ENCODE data around the gene TMEM231.
A peak's percentile ranks its signal among the peaks of the same experiment; 100 is the strongest.
"Not testable (repeated sequence)": the region's sequence is repeated elsewhere in the genome, so short reads cannot be mapped to it uniquely, and the experiment has no call there.

The TMEM231 gene

DNA sequence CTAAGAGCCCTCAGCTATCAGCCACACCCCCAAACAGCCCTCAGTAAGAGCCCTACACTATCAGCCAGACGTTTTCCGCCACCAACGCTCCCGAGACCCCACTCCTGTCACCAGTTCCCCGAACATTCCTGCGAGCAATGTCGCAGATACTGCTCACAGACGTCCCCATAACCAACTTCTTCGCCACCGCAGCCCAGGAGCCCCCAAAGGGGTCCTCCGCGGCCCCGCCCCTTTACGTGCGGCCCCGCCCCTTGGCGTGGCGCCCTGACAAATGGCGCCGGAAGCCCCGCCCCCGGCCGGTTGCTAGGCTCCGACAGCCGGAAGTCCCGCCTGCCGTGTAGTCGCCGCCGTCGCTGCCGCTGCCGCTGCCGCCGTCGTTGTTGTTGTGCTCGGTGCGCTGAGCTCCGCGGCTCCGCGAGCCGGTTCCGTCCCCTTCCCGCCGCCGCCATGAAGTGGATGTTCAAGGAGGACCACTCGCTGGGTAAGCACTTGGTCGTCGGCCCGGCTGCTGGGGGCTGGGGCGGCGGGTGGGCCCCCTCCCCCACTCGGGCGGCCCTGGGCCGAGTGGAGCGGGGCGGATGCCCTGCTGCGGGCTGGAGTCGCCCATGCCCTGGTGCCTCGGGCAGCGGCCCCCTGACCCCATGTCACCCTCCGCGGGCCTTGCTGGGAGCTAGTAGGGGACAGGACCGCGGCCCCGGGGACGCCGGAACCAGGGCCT is 10.1 kb upstream of the TMEM231 start, which contains the start of gene GABARAPL2:
Gene GABARAPL2 (plus strand): TSS at position 340 of the 718 bp plus-strand sequence. CDS start 108 bp downstream, at position 448.
- DNase-seq: peak; percentile 93

DNA sequence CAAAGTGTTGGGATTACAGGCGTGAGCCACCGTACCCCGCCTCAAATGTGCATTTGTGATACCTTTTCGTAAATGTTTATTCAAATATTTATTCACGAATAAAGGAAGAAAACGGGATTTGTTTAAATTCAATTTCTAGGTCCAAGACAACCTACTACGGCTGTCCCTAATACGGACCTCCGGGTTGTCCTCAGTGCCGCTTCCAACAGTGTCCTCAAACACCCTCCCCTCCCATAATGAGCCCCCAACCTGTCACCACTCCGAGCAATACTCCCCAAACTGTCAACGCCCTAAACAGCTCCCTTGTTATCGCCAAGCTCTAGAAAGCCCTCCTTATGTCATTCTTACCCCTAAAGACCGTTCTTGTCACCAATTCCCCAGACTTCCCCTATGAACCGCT is 9.6 kb upstream of the TMEM231 start:
- DNase-seq: no peak

DNA sequence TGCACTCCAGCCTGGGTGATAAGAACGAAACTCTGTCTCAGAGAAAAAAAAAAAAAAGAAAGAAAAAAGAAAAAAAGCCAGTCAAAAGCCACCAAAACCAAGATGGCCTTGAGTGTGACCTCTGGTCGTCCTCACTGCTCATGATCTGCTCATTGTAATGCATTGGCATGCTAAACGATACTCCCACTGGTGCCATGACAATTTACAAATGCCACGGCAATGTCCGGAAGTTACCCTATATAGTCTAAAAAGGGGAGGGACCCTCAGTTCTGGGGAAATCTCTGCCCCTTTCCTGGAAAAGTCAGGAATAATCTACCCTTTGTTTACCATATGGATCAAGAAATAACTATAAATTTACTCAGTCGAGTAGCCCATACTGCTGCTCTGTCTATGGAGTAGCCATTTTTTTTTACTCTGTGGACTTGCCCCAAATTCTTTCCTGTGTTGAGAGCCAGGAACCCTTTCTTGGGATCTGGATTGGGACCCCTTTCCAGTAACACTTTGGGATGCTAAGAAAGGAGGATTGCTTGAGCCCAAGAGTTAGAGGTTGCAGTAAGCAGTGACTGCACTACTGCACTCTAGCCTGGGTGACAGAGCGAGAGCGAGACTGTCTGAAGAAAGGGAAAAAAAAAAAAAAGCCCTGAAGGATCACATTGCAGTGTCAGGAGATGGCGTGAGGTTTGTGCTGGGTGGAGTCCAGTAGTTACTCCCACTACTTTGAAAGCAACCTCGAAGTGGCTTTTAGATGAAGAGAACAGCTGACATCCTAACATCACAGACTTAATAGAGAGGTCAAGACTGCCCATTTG is 3.7 kb upstream of the TMEM231 start:
- DNase-seq: no peak

DNA sequence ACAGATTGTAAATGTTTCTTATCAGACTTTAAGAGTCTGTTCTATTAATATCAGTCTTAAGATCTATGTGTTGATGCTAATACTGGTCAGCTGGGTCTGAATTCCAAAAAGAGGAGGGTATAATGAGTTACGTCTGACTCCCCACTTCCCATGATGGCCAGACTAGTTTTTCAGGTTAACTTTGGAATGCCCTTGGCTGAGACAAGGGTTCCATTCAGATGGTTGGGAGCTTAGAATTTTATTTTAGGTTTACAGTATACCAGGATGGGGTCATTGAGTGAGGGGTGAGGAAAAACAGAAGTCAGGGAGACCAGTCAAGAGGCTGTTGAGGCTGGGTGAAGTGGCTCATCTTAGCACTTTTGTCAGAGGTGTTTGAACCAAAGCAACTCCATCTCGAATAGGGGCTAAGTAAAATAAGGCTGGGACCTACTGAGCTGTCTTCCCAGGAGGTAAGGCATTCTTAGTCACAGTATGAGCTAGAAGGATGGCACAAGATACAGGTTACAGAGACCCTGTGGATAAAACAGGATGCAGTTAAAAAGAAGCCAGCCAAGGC is 2.9 kb upstream of the TMEM231 start:
- DNase-seq: no peak

DNA sequence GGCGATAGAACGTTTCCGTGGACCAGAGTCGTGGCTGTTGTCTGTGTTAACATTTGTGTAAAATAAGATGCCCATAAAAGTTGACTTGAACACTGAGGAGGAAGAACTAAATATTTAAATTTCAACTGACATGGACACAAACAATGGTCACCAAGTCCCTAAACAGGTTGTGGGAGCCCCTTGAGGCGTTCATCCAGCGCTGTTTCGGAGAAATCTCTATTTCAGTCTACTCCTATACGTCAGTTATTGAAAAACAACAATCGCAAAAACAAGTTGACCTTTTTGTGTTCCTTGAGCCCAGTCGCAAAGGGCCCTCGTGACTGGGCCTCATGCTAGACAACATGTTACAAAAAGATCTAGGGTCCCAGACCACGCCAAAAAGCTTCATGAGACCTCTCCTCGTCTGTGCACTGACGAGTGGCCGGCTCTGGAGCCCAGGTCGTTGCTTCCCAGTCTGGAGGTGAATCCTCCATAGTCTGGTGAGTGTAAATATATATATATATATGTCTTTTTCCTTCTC is 439 bp upstream of the TMEM231 start:
- DNase-seq: no peak

DNA sequence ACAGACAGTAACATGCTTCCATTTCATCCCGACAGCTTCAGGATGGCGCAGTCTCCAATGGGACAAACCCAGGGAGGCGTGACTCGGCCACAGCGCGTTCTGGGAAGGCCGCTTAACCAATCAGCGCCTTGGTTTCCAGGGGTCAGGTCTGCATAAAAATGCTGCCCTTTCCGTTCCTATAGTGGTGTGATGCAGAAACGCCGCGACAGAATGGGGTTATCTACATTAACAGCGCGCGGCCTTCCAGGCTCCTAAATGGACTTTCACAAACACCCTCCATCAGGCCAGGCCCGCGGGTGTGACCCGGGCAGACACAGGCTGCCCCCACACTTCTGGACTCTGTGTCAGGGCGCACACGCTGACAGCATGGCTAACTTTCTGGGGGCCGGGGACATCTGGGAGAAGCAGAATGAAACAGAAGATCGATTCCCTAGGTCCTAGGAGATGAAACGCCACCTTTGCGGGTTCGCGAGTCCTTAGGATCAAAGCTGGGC is 792 bp downstream of the TMEM231 start:
- DNase-seq: peak in 1 of 2 donors; percentile 29

DNA sequence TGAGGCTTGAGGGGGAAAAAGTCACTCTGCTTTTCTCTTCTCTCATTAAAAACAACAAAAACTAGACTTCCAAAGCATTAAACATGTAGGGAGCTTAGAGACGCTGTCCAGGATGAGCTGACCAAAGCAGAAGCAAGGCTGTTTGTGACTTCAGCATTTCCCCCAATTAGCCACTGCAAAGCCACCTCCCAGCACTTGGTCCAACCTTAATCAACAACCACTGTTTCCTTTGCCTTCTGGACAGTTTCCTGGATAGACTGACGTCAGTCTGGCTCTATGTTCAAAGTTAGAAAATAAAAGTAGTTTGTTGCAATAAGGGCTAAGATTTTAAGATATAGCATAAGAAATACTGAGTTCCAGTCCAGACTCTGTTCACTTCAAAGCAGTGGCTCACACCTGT is 3.1 kb downstream of the TMEM231 start:
- no peak for DNase-seq

DNA sequence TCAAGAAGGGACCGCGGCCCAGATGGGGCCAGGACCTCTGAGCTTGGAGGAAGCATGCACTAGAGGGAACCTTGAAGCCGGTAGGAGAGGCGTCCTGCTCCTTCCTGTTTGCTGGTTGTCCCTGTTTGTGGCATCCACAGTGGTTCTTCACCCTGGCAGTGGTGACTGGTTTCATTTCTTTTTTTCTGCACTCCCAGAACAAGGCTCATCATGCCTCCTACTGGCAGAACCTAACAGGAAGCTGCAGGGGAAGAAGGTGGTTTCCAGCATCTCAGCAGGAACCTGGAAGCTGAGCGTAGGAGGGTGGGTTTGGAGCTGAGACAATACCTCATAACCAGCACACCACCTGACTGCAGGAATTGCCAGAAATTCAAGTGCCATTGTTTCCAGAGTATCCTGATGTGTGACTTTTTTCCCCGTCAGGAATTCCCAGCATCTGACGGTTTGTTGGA is 5.8 kb downstream of the TMEM231 start:
- peak in 1 of 2 donors; percentile 20 for DNase-seq

DNA sequence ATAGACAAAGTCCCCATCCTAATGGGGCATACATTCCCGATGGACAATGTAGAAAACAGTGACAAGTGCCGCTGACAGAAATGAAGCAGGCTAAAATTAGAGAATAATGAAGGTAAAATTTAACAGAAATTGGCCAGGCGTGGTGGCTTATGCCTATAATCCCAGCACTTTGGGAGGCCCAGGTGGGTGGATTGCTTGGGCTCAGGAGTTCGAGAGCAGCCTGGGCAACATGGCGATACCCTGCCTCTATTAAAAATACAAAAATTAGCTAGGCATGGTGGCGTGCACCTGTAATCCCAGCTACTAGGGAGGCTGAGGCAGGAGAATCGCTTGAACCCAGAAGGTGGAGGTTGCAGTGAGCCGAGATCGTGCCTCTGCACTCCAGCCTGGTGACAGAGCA is 7.6 kb downstream of the TMEM231 start:
- not testable (repeated sequence) for DNase-seq

DNA sequence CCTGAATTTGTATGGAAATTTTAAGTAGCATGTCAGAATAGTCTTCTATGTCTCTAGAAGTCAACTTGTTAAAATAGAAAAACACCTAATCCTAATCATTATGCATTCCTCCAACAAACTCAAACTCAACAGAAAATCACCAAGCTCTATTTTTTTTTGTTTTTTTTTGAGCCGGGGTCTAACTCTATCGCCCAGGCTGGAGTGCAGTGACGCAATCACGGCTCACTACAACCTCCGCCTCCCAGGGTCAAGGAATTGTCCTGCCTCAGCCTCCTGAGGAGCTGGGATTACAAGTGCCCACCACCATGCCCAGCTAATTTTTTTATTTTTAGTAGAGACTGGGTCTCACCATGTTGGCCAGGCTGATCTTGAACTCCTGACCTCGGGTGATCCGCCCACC is 9.8 kb downstream of the TMEM231 start:
- DNase-seq: no peak

DNA sequence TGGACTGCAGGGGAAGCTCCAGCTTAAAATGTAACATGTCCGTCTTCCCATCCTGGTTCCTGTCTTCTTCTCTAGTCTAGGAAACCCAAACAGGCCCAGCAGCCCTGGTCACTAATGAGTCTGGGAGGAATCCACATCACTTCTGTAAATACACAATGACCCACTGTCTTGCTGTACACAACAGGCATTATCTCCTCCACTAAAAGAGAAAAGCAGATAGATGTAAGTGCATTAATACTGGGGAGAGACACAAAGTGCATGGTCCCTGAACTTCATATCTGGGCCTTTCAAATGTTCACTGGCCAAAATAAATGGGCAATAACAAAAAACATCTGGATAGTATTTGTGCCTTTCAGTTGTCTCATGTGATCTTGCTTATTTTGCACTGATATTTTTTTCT is 10.2 kb downstream of the TMEM231 start:
- DNase-seq: not testable (repeated sequence)

DNA sequence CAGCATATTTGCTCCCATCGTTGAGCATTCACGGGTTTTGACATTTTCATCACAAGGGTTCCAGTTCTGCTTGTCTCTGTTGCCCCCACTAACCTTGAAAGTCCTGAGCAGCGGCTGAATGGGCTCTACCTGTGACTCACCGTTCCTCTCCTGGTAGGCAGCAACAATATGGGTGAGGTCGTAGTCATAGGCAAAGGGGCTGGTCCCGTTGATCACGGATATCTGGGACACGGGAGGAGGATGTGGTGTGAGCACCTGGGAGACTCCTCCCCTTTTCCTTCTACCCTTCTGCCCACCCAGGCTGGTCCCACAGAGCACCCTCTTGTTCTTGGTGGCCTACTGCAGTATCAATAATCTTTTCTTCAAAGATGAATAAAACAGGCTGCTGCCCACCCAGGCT is 13.6 kb downstream of the TMEM231 start:
- not testable (repeated sequence) for DNase-seq

DNA sequence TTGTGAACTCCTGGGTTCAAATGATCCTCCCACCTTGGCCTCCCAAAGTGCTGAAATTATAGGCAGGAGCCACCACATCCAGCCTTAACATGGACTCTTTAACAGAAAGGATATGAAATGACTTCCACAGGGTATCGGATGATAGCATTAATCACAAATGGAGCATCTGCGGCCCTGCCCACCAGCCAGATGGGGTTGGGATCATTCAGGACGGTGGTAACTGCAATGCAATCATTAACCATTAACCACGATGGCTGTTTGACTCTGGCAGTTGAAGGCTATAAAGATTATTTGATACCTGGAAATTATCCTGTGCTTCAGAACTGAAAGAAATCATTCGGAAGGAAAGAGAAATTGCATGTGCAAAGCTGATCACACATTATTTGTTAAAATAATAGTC is 14.8 kb downstream of the TMEM231 start:
- no peak for DNase-seq

DNA sequence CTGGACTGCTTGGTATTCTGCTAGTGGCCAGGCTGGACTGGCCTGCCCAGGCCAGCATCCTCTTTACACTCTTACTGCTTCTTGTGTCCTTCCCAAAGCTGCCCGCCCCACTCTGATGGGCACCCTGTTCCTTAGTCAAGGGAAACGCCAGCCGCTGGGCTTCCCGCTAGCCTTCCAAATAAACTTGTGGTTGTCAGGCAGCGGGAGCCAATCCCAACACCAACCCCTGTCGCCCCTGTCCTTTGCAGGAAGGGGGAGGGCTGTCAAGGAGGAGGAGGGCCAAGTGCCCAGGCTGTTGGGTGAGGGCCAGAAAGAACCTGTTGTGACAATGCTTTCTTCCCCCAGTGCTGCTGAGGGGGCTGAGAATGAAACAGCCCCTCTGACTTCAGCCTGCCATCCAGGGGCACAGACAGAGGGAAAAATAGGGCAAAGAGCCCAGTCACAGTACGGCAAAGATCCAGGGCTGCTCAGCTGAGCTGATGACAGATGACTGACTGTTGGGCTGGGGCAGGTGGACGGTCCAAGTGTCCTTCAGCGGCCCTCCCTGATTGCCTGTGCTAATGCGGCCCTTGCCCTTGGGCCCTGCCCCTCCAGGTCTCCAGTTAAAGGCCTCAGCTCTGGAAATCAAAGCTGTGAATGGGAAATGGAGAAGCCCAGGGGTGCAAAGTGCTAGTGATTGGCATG is 17.0 kb downstream of the TMEM231 start:
- DNase-seq: not testable (repeated sequence)

DNA sequence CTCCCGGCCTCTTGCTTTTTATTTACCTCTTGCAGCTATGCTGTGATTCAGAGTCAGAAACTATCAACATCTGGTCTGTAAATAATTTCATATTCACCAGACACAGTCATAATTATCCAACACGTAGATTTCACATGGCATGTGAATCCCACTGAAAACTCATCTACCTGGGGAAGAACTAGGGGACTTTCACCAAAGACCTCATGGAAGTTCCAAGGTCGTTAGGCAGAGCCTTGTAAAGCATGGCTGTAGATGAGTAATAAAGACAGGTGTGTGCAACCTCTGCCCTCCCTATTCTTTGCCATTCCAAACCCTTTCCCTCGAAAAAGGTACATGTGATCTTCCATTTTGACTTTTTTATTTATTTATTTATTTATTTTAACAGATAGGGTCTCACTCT is 18.3 kb downstream of the TMEM231 start:
- DNase-seq: no peak

DNA sequence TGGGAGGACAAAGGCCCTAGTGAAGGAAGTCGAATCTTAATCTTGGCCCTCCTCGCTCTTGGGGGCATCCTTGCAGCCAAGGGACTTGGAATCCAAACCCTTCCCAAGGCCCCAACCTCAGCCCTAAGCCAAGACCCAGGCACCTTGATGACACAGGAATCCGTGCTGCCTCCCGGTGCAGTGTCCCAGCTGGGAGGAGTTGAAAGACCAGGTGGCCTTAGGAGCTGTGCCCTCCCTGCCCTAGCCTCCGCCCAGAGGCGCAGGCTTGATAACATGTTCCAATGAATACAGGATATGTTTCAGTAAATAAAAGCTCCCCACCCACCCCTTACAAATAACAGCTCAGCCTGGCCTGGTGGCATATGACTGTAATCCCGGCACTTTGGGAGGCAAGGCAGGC is 20.2 kb downstream of the TMEM231 start, which contains the start of gene CHST5:
Gene CHST5 (minus strand): TSS at position 208 of the 400 bp plus-strand sequence. CDS start 5,724 bp downstream, outside the sequence.
- DNase-seq: no peak

DNA sequence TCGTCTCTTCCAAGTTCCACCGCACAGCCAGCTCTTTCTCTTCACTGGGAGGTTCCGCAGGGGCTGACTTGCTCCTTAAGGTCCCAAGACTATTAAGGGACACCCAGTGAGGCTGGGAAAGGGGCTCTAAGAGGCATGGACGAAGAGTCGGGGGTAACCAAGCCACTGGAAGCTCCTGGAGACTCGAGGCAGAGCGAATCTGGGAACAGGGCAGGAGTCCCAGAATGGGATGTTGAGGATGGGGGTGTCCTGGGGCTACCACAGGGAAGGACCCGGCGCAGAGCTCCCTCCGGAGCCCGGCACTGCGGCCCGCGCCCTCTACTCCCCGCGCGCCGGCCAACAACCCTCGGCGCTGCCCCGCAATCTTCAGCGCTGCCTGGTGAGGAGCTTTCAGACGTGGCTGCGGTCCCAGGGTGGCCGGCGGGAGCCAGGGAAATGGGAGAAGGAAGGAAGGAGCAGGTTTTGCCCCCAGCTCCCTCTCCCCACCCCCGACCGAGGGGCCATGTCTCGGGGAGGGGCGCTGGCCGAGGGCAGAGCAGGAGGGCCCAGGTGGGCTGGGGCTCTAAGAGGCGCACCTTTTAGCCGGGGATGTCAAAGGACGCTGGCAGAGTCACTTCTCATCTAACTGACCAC is 20.7 kb downstream of the TMEM231 start:
- DNase-seq: no peak

DNA sequence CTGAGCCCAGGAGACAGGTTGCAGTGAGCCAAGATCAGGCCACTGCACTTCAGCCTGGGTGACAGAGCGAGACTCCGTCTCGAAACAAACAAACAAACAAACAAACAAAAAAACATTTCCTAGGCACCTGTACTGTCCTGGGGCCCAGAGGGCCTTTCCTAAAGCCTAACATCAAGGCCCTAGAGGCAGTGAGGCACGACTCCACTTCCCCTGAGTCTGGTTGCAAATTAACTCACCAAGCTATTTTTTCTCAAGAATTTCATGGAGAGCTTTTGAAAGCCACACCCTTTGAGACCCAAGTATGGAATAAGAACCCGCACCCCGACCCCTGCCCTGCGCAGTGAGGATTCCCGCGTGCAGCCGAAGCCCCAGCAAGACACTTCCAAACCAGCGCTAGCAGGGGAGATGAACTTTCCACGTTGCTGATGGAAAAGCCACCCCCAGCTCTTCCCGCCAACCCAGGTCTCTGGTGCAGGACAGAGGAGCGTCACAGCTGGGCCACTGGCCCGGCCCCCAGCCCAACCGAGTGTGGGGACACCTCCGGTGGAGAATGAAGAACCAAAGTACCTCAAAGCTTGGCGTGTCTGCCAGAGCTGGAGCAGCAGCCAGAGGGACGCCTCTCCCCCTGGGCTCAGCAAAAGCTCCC is 21.4 kb downstream of the TMEM231 start:
- DNase-seq: no peak

DNA sequence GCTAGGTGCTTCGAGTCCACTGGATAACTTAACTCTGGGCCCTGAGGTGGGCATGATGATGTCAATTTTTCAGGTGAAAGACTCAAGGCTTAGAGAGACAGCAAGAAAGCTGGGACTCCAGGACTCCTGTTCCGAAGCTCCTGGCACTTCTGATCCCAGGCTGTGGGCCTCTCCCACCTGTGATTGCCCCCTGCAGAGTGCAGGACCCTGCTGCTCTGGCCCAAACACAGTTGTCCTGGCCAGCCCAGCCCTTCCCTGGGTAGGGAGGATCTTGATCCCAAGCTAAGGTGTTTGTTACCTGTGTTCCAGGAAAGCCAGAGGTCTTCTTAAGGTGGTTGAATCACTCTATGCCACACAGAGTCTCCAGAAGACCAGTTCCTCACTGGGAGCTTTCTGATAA is 23.3 kb downstream of the TMEM231 start:
- DNase-seq: no peak

DNA sequence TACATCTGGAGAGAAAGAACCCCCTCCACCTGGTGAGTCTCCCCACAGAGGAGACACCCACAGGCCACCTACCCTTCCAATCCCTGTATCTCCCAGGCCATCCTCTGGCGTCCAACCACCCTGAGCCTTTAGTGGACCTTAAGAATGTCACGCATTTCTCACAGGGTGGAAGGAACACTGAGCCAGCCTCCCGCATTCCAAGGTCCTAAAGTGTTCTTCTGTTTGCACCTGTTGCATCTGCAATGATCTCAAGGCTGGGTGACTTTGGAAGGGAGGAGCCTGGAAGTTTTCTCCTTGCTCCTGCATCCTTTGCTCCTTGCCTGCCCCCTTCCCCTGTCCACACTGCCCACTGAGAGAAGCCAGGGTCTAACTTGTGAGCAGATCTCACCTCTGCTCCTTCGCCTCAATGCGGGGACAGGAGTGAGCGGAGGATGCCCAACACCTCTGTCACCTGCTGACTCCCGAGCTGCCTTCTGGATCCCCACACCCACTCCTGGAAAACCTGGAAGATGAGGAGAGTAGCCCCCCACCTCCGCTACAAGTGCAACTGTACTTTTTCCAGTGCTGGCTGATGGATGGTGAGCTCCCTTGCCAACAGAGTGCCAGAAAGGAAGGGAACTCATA is 23.8 kb downstream of the TMEM231 start:
- no peak for DNase-seq

DNA sequence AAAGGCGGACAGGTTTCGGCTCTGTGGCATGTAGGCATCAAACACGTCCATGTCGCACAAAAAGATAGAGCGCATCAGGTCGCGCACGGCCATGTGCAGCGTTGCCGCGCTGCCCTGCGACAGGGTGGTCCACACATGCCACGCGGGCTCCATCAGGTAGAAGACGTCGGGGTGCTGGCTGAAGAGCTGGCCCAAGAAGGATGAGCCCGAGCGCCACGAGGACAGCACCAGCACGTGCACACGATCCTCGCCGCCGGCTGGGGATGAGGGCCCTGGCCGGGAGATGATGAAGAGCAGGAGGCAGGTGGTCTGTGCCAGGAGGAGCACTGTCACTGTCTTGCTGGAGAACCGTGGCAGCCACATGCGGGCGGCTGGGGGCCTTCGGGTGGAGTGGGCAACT is 26.1 kb downstream of the TMEM231 start:
- no peak for DNase-seq

Measured in stimulated activated CD4-positive, alpha-beta T cell treated with anti-CD3 and anti-CD28 coated beads, Interleukin-2, amount 100 ng/mL, for 24 hours (primary cell).